ENCODE data around the gene ANXA4.
"Not testable (repeated sequence)": the region's sequence is repeated elsewhere in the genome, so short reads cannot be mapped to it uniquely, and the experiment has no call there.

The ANXA4 gene

GRCh38 chr2:69709290-69709689, 32.6 kb upstream of the ANXA4 start:
- no peak overlapping the region for H3K4me3 ChIP-seq (replicated peaks; ENCODE audit: low read depth, low read length)
- TF ChIP-seq CTCF (IDR thresholded peaks at IDR 0.05; ENCODE audit: insufficient read depth, low read length, poor library complexity, severe bottlenecking), result no peak
- H3K36me3 ChIP-seq (ENCODE audit: control insufficient read depth, insufficient read depth, low read length), result no peaks in the 10 kb centered on the region
- DNase-seq (ENCODE audit: extremely low read depth, insufficient read length), result no peak
- H3K27me3 ChIP-seq (replicated peaks; ENCODE audit: control insufficient read depth, insufficient read depth, low read length), result no peaks in the 10 kb centered on the region

- DNase-seq (ENCODE audit: extremely low read depth, insufficient read length), result no peak
- H3K36me3 ChIP-seq (ENCODE audit: control insufficient read depth, insufficient read depth, low read length), result no peaks in the 10 kb centered on the region
- TF ChIP-seq CTCF (IDR thresholded peaks at IDR 0.05; ENCODE audit: insufficient read depth, low read length, poor library complexity, severe bottlenecking), result no peak
- H3K27me3 ChIP-seq (replicated peaks; ENCODE audit: control insufficient read depth, insufficient read depth, low read length), result no peaks in the 10 kb centered on the region
- no peak overlapping the region for H3K4me3 ChIP-seq (replicated peaks; ENCODE audit: low read depth, low read length)
Measured at GRCh38 chr2:69711971-69712370, 30.0 kb upstream of the ANXA4 start.

GRCh38 chr2:69714024-69714423, 27.9 kb upstream of the ANXA4 start:
- no peak for TF ChIP-seq CTCF (IDR thresholded peaks at IDR 0.05; ENCODE audit: insufficient read depth, low read length, poor library complexity, severe bottlenecking)
- H3K36me3 ChIP-seq (ENCODE audit: control insufficient read depth, insufficient read depth, low read length), result no peaks in the 10 kb centered on the region
- H3K27me3 ChIP-seq (replicated peaks; ENCODE audit: control insufficient read depth, insufficient read depth, low read length), result no peaks in the 10 kb centered on the region
- DNase-seq (ENCODE audit: extremely low read depth, insufficient read length), result no peak
- no peak overlapping the region for H3K4me3 ChIP-seq (replicated peaks; ENCODE audit: low read depth, low read length)

GRCh38 chr2:69714539-69715220, 27.3 kb upstream of the ANXA4 start:
- H3K4me3 ChIP-seq (replicated peaks; ENCODE audit: low read depth, low read length); H3K27me3 ChIP-seq (replicated peaks; ENCODE audit: control insufficient read depth, insufficient read depth, low read length); H3K36me3 ChIP-seq (ENCODE audit: control insufficient read depth, insufficient read depth, low read length): not testable (repeated sequence)
- peak; percentile 80 for TF ChIP-seq CTCF (IDR thresholded peaks at IDR 0.05; ENCODE audit: insufficient read depth, low read length, poor library complexity, severe bottlenecking)
- DNase-seq (ENCODE audit: extremely low read depth, insufficient read length), result peak; percentile 63

DNA sequence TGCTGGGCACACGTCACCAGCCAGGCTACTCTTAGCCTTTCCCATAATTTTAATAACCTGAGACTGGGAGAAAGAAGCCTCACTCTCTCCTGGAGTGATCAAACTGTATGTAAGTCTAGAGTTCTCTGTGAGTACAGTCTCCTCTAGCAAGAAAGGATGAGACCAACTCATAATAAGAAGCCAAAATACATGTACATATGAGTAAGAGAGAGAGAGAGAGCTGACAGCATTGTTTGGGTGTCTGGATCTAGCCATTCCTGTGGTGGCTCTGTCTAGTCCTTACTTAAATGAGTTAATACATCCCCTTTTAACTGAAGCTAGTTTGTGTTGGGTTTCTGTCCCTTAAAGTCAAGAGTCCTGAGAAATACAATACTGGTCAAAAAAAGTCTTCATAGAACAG, 26.0 kb upstream of the ANXA4 start:
- no peak for TF ChIP-seq CTCF (IDR thresholded peaks at IDR 0.05; ENCODE audit: insufficient read depth, low read length, poor library complexity, severe bottlenecking)
- Histone ChIP-seq H3K27me3 (replicated peaks; ENCODE audit: control insufficient read depth, insufficient read depth, low read length) (no peaks in the 10 kb centered on the region), H3K36me3 (ENCODE audit: control insufficient read depth, insufficient read depth, low read length) (no peaks in the 10 kb centered on the region), H3K4me3 (replicated peaks; ENCODE audit: low read depth, low read length) (no peak overlapping the region)
- no peak for DNase-seq (ENCODE audit: extremely low read depth, insufficient read length)

Data from GM06990 (cell line).